ENCODE results near the gene CARF. TPM values are rescaled to one million over a fixed set of nuclear protein-coding genes. Genes with fewer than 3 reads are reported as not detected.

CARF gene
- total and polyA plus RNA-seq, 2 of the 13 experiments (the other 11 are each of a cell fraction or from before 2014, with no cell fraction given) = 3.0 to 5.4 TPM

GRCh38 chr2:202911512-202912341 lies at the start of gene CARF, which contains the start of gene WDR12 (continued):
- TF ChIP-seq HNF1A (IDR thresholded peaks at IDR 0.05; ENCODE audit: low read depth) (no peak), HNF1A (CRISPR knock-in tag; IDR thresholded peaks at IDR 0.05; ENCODE audit: borderline replicate concordance) (peak; percentile 15; the same call in 1 of the 2 replicates), MAFK (conservative IDR thresholded peaks at IDR 0.05 in 1 of 2, IDR thresholded peaks at IDR 0.05 in 1 of 2; ENCODE audit: low read length in 2 of 2) (no peak), MATR3 (CRISPR knock-in tag; IDR thresholded peaks at IDR 0.05) (no peak), ZNF460 (CRISPR knock-in tag; IDR thresholded peaks at IDR 0.05; ENCODE audit: borderline replicate concordance) (no peak), PHF8 (CRISPR knock-in tag; IDR thresholded peaks at IDR 0.05) (peak; percentile 63; the same call in 1 of the 2 replicates), NCOR1 (IDR thresholded peaks at IDR 0.05; ENCODE audit: borderline replicate concordance, low read length) (no peak), EHMT2 (IDR thresholded peaks at IDR 0.05; ENCODE audit: borderline replicate concordance, low read depth, low read length) (no peak), MTF1 (CRISPR knock-in tag; IDR thresholded peaks at IDR 0.05) (no peak), TSC22D2 (CRISPR knock-in tag; IDR thresholded peaks at IDR 0.05; ENCODE audit: borderline replicate concordance) (no peak), TBP (CRISPR knock-in tag; IDR thresholded peaks at IDR 0.05) (no peak), ZNF577 (CRISPR knock-in tag; IDR thresholded peaks at IDR 0.05; ENCODE audit: borderline replicate concordance, low read depth) (no peak), KAT7 (CRISPR knock-in tag; IDR thresholded peaks at IDR 0.05; ENCODE audit: borderline replicate concordance) (peak; percentile 79; the same call in 1 of the 2 replicates), IRF2 (CRISPR knock-in tag; IDR thresholded peaks at IDR 0.05) (peak; percentile 62), PRDM15 (CRISPR knock-in tag; IDR thresholded peaks at IDR 0.05) (no peak)
- TF ChIP-seq, protein P1, sequence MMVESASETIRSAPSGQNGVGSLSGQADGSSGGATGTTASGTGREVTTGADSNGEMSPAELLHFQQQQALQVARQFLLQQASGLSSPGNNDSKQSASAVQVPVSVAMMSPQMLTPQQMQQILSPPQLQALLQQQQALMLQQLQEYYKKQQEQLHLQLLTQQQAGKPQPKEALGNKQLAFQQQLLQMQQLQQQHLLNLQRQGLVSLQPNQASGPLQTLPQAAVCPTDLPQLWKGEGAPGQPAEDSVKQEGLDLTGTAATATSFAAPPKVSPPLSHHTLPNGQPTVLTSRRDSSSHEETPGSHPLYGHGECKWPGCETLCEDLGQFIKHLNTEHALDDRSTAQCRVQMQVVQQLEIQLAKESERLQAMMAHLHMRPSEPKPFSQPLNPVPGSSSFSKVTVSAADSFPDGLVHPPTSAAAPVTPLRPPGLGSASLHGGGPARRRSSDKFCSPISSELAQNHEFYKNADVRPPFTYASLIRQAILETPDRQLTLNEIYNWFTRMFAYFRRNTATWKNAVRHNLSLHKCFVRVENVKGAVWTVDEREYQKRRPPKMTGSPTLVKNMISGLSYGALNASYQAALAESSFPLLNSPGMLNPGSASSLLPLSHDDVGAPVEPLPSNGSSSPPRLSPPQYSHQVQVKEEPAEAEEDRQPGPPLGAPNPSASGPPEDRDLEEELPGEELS (CRISPR knock-in tag; IDR thresholded peaks at IDR 0.05) = peak; percentile 40; the same call in 1 of the 2 replicates
- TF ChIP-seq, protein P2, sequence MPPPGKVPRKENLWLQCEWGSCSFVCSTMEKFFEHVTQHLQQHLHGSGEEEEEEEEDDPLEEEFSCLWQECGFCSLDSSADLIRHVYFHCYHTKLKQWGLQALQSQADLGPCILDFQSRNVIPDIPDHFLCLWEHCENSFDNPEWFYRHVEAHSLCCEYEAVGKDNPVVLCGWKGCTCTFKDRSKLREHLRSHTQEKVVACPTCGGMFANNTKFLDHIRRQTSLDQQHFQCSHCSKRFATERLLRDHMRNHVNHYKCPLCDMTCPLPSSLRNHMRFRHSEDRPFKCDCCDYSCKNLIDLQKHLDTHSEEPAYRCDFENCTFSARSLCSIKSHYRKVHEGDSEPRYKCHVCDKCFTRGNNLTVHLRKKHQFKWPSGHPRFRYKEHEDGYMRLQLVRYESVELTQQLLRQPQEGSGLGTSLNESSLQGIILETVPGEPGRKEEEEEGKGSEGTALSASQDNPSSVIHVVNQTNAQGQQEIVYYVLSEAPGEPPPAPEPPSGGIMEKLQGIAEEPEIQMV (CRISPR knock-in tag; IDR thresholded peaks at IDR 0.05; ENCODE audit: low read depth) = no peak

Measured in HepG2 (cell line).